Naive thymus-derived CD8-positive, alpha-beta T cell (primary cell): Measurements from ENCODE around the gene POU2F3. TPM values are rescaled to one million over a fixed set of nuclear protein-coding genes. Genes with fewer than 3 reads are reported as not detected.

Source experiments
- ATAC-seq, 2 donors: fragments of 150-1000 bp; cut with Tn5 transposase in 1 of 2; sonication (Bioruptor Pico), chemical (Tn5 transposase) in 1 of 2; 1 replicate in 1 of 2; 2 replicates in 1 of 2; pipeline ENCODE4 v1.10.0; 2021; ENCODE audit warnings: mild to moderate bottlenecking in 2 of 2, moderate library complexity in 2 of 2
- POLR2A ChIA-PET: fragments of 350-600 bp; sonication (Branson Sonifier 250); formaldehyde crosslinking; loops from one replicate; lab custom pipeline; 2021; ENCODE audit warnings: antibody characterized with exemption; lab: Charles Lee
- DNase-seq, 10 donors: peaks; one replicate each; pipeline versions ENCODE4 v3.0.0 to v3.0.0-alpha.2; 2020 to 2022
- H3K27ac Mint-ChIP-seq, 10 donors: one replicate each; pipeline ENCODE4 v1.8.0; 2020 to 2022; ENCODE audit warnings: mild to moderate bottlenecking in 10 of 10, mixed read lengths in 10 of 10, moderate library complexity in 4 of 10, inconsistent platforms in 1 of 10
- H3K27me3 Mint-ChIP-seq, 5 donors: one replicate each; pipeline ENCODE4 v1.8.0; 2021 to 2022; ENCODE audit warnings: mixed read lengths in 5 of 5
- H3K36me3 Mint-ChIP-seq, 3 donors: one replicate each; pipeline ENCODE4 v1.8.0; 2020 to 2022; ENCODE audit warnings: mixed read lengths in 3 of 3, mild to moderate bottlenecking in 2 of 3, inconsistent platforms in 1 of 3
- H3K4me1 Mint-ChIP-seq, 4 donors: one replicate each; pipeline ENCODE4 v1.8.0; 2021 to 2022; ENCODE audit warnings: mixed read lengths in 4 of 4
- H3K4me3 Mint-ChIP-seq, 10 donors: one replicate each; pipeline ENCODE4 v1.8.0; 2020 to 2022; ENCODE audit warnings: mild to moderate bottlenecking in 10 of 10, mixed read lengths in 10 of 10, moderate library complexity in 6 of 10, inconsistent platforms in 1 of 10
- H3K9me3 Mint-ChIP-seq, 9 donors: one replicate each; pipeline ENCODE4 v1.8.0; 2020 to 2022; ENCODE audit warnings: mixed read lengths in 9 of 9, mild to moderate bottlenecking in 3 of 9, inconsistent platforms in 1 of 9, moderate library complexity in 1 of 9
- polyA plus RNA-seq, 3 donors: library from polyadenylated mRNA; unstranded; fragments of 300-500 nt; fragmentation: Illumina TruSeq; gene quantifications; one replicate each; pipeline ENCODE4 v1.2.3, GENCODE V29; 2021
- total RNA-seq, 8 experiments: library from RNA in 2 of 8; stranded (reverse) in 2 of 8; gene quantifications; one replicate each; pipeline ENCODE4 v1.2.3 and lab custom pipeline; 2021 to 2026

Gene POU2F3
- total and polyA plus RNA-seq, 5 experiments from 2014 or later, result 0.11 TPM; not detected in 4

DNA sequence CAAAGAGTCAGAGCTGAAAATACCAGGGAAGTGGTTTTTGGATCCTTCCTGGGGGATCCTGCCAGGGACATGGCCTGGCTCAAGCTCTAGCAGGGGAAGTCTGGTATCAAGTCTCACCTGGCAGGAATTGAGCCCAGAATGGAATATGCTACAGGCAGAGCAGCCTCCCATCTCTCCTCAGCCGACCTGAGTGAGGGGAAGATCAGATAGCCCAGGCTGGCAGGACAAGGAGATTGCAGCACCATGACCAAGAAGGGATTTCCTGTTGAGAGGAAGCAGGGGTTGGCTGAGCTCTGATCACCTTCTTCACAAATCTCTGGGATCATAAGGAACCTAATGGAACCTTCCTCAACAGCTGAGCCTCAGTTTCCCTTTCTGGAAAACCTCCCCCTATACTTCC is 16.1 kb upstream of the POU2F3 start:
- Mint-ChIP-seq H3K9me3 (no peaks in the 10 kb centered on the region), H3K4me3 (no peak overlapping the region), H3K27me3 (peaks cover 0 to 1% (median 0%) of the 10 kb centered on the region in 5 donors), H3K4me1 (peaks cover 14 to 23% (median 16%) of the 10 kb centered on the region in 4 donors), H3K27ac (no peak overlapping the region), H3K36me3 (peaks cover 0 to 2% (median 0%) of the 10 kb centered on the region in 3 donors)
- DNase-seq, result no peak
- POLR2A ChIA-PET, result no interaction called here
- no peak for ATAC-seq

DNA sequence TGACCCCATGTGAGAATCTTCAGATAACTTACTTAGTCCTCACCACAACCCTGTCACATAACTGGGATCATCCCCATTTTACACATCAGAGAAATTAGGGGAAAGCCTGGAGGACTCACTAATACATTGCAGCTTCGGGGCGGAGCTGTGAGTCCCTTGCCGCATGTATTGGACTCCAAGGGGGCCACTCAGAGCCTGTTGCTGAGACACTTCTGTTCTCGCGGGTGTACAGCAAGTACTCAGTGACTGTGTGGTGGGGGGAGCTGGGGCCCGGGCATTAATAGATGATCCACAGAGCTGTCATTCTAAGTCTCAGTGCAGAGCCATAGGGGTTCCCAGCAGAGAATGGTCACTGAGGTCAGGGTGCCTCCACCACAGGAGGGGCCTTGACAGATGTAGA is 15.6 kb upstream of the POU2F3 start:
- DNase-seq (no peak), ATAC-seq (no peak)
- H3K36me3 Mint-ChIP-seq, result peaks cover 0 to 2% (median 0%) of the 10 kb centered on the region in 3 donors
- H3K27me3 Mint-ChIP-seq, result peaks cover 0 to 1% (median 0%) of the 10 kb centered on the region in 5 donors
- H3K27ac Mint-ChIP-seq, result peak overlapping the region in 2 of 10 donors; percentile 58 to 60
- H3K9me3 Mint-ChIP-seq, result no peaks in the 10 kb centered on the region
- H3K4me1 Mint-ChIP-seq, result peaks cover 13 to 23% (median 16%) of the 10 kb centered on the region in 4 donors
- H3K4me3 Mint-ChIP-seq, result peak overlapping the region in 1 of 10 donors; percentile 41
- POLR2A ChIA-PET, result no interaction called here

- H3K36me3 Mint-ChIP-seq, result peaks cover 0 to 2% (median 0%) of the 10 kb centered on the region in 3 donors
- no peak for ATAC-seq
Observed at GRCh38 chr11:120224972-120225909, 14.7 kb upstream of the POU2F3 start.

DNA sequence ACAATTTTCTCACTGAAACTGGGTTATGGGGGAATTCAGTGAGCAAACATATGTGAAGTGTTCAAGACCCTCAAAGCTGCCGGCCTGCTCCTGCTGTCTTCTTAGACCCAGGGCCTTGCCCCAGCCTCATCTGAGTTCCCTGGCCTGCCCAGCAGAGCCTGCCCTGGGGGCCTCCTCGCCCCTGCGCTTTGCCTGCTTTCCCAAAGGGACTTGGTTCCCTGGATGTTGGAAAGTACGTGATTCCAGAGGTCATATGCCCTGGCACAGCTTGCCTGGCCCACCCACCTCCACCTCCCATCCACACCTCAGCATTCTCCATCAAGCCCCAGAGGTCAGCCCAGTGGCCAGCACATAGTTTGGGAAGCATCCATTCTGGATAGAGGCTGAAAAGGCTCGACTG is 13.7 kb upstream of the POU2F3 start:
- ATAC-seq (no peak), DNase-seq (no peak)
- Mint-ChIP-seq H3K36me3 (peaks cover 0 to 2% (median 0%) of the 10 kb centered on the region in 3 donors), H3K27ac (peak overlapping the region in 2 of 10 donors; percentile 50 to 78), H3K4me1 (peaks cover 12 to 23% (median 16%) of the 10 kb centered on the region in 4 donors), H3K4me3 (no peak overlapping the region), H3K9me3 (no peaks in the 10 kb centered on the region), H3K27me3 (peaks cover 0 to 1% (median 0%) of the 10 kb centered on the region in 5 donors)
- POLR2A ChIA-PET, result no interaction called here

More at GRCh38 chr11:120224972-120225909, 14.7 kb upstream of the POU2F3 start:
- Mint-ChIP-seq H3K9me3 (no peaks in the 10 kb centered on the region), H3K27ac (peak overlapping the region in 2 of 10 donors; percentile 58 to 60), H3K27me3 (peaks cover 0 to 1% (median 0%) of the 10 kb centered on the region in 5 donors), H3K4me3 (peak overlapping the region in 2 of 10 donors; percentile 39 to 60), H3K4me1 (peaks cover 13 to 23% (median 16%) of the 10 kb centered on the region in 4 donors)
- peak in 1 of 10 donors; percentile 50 for DNase-seq
- POLR2A ChIA-PET, result no interaction called here

- Mint-ChIP-seq H3K4me1 (peaks cover 12 to 23% (median 16%) of the 10 kb centered on the region in 4 donors), H3K27ac (no peak overlapping the region), H3K9me3 (no peaks in the 10 kb centered on the region), H3K36me3 (peaks cover 0 to 2% (median 0%) of the 10 kb centered on the region in 3 donors), H3K4me3 (no peak overlapping the region), H3K27me3 (peaks cover 0 to 1% (median 0%) of the 10 kb centered on the region in 5 donors)
- DNase-seq (no peak), ATAC-seq (no peak)
- POLR2A ChIA-PET, result no interaction called here
Observed at GRCh38 chr11:120226714-120227113, 13.2 kb upstream of the POU2F3 start.

- H3K27ac Mint-ChIP-seq, result peak overlapping the region in 1 of 10 donors; percentile 85
- ATAC-seq, result no peak
- H3K9me3 Mint-ChIP-seq, result no peaks in the 10 kb centered on the region
- H3K4me3 Mint-ChIP-seq, result no peak overlapping the region
- peaks cover 0 to 2% (median 0%) of the 10 kb centered on the region in 3 donors for H3K36me3 Mint-ChIP-seq
- DNase-seq, result no peak
- peaks cover 12 to 23% (median 16%) of the 10 kb centered on the region in 4 donors for H3K4me1 Mint-ChIP-seq
- POLR2A ChIA-PET, result no interaction called here
- peaks cover 0 to 1% (median 0%) of the 10 kb centered on the region in 5 donors for H3K27me3 Mint-ChIP-seq
Observed at GRCh38 chr11:120227228-120227852, 12.6 kb upstream of the POU2F3 start.

- ATAC-seq (no peak), DNase-seq (no peak)
- Mint-ChIP-seq H3K27ac (no peak overlapping the region), H3K9me3 (no peaks in the 10 kb centered on the region), H3K36me3 (peaks cover 0 to 2% (median 0%) of the 10 kb centered on the region in 3 donors), H3K27me3 (peaks cover 0 to 6% (median 1%) of the 10 kb centered on the region in 5 donors), H3K4me3 (no peak overlapping the region), H3K4me1 (peaks cover 11 to 19% (median 14%) of the 10 kb centered on the region in 4 donors)
- POLR2A ChIA-PET, result interaction anchor here (1.5 kb wide), 1 partner anchor 14 kb away, joined by 3 read pairs; no protein-coding TSS in a partner anchor
Observed at GRCh38 chr11:120228794-120229384, 11.1 kb upstream of the POU2F3 start.

DNA sequence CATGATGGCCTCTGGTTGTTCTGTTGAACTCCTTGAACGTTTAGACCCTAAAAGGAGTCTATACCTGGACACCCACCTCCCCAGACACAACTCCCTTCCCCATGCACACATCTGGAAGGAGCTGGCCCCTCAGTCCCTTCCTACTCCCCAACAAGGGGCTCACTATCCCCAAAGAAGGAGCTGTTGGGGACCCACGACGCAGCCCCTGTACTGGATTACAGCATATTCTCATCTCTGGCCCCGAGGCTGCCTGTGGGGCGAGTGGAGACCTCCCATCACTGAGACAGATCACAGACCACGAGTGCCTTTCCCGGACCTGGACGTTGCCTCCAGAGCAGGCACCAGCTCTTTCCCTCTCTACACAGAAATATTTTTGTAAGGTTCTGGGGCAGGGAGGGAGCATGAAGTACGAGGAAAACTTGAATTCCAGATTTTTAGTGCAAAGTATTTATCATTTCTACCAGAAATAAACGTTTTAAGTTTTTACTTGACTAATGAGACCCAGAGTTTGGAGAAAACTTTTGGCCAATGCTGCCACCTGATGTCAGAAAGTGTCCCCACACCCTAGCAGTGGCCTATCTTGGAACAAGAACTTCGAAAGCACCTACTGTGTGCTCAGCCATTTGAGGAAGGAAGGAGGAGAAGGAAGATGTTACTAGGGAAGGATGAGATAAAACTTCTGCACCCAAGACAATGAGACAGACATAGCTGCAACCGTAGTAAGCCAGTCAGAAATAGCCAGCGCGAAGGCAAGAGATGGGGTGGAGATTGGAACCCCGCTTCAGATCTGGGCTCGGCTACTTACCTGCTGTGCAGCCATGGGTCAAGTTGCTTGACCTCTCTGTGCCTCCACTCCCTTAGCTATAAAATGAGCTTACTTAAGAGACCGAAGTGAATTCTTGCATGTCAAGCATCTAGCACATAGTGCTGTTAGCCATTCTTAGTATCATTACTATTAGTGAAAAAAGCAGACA is 10.2 kb upstream of the POU2F3 start:
- peaks cover 2 to 14% (median 5%) of the 10 kb centered on the region in 5 donors for H3K27me3 Mint-ChIP-seq
- ATAC-seq (no peak), DNase-seq (peak in 3 of 10 donors; percentile 2 to 22 (median 21))
- H3K4me3 Mint-ChIP-seq, result no peak overlapping the region
- H3K36me3 Mint-ChIP-seq, result peaks cover 0 to 2% (median 0%) of the 10 kb centered on the region in 3 donors
- peak overlapping the region in 1 of 10 donors; percentile 61 for H3K27ac Mint-ChIP-seq
- POLR2A ChIA-PET, result interaction anchor here (1.5 kb wide), 1 partner anchor 15 kb away, joined by 3 read pairs; no protein-coding TSS in a partner anchor
- H3K4me1 Mint-ChIP-seq, result peaks cover 6 to 10% (median 8%) of the 10 kb centered on the region in 4 donors
- H3K9me3 Mint-ChIP-seq, result no peaks in the 10 kb centered on the region

- no peaks in the 10 kb centered on the region for H3K9me3 Mint-ChIP-seq
- peaks cover 3 to 5% (median 4%) of the 10 kb centered on the region in 4 donors for H3K4me1 Mint-ChIP-seq
- peaks cover 4 to 23% (median 8%) of the 10 kb centered on the region in 5 donors for H3K27me3 Mint-ChIP-seq
- peak overlapping the region in 1 of 10 donors; percentile 61 for H3K27ac Mint-ChIP-seq
- H3K36me3 Mint-ChIP-seq, result peaks cover 0 to 2% (median 0%) of the 10 kb centered on the region in 3 donors
- ATAC-seq (no peak), DNase-seq (no peak)
- no peak overlapping the region for H3K4me3 Mint-ChIP-seq
- POLR2A ChIA-PET, result no interaction called here
Observed at GRCh38 chr11:120230433-120231071, 9.4 kb upstream of the POU2F3 start.

DNA sequence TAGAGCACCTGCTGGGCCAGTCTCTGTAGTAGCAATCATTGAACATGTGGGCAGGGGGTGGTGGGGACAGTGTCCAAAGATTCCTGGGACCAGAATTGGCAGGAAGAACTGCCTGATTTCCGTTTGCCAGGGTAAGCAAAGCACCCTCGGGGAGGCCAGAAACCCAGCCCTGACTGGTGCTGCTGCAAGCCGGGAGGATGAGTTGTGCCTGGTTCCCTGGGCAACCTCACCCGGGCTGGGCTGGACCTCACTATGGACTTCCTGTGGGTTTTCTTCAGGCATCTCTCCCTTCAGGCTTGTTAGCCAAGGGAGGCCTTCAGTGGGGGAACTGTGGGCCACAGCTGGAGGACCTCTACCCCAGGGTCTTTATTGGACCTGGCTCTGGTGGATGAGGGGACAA is 8.0 kb upstream of the POU2F3 start:
- H3K4me3 Mint-ChIP-seq, result no peak overlapping the region
- H3K27me3 Mint-ChIP-seq, result peaks cover 4 to 31% (median 14%) of the 10 kb centered on the region in 5 donors

GRCh38 chr11:120233207-120233803 is 6.6 kb upstream of the POU2F3 start:
- DNase-seq (no peak), ATAC-seq (no peak)
- Mint-ChIP-seq H3K4me3 (no peak overlapping the region), H3K27me3 (peaks cover 8 to 42% (median 22%) of the 10 kb centered on the region in 5 donors), H3K36me3 (no peaks in the 10 kb centered on the region), H3K27ac (no peak overlapping the region), H3K9me3 (no peaks in the 10 kb centered on the region), H3K4me1 (no peaks in the 10 kb centered on the region)
- POLR2A ChIA-PET, result no interaction called here

More for the DNA sequence above, 8.0 kb upstream of the POU2F3 start:
- H3K4me1 Mint-ChIP-seq, result no peaks in the 10 kb centered on the region
- peaks cover 0 to 2% (median 0%) of the 10 kb centered on the region in 3 donors for H3K36me3 Mint-ChIP-seq
- POLR2A ChIA-PET, result no interaction called here
- DNase-seq (no peak), ATAC-seq (no peak)
- H3K9me3 Mint-ChIP-seq, result no peaks in the 10 kb centered on the region
- no peak overlapping the region for H3K27ac Mint-ChIP-seq
